Colon (tissue), 2 donors: ENCODE data around the gene RAB7B.

Experiments used
- FAIRE-seq: peaks from 2 replicates; lab custom pipeline; 2012; peaks lifted over from hg19 to GRCh38; lab: Jason Lieb, UNC
- donor health status: control.
- donor health status: control.

RAB7B gene

GRCh38 chr1:205973377-205974232 is 29.6 kb downstream of the RAB7B start:
- no peak for FAIRE-seq

GRCh38 chr1:205972491-205973168 is 30.6 kb downstream of the RAB7B start:
- FAIRE-seq: no peak

- FAIRE-seq: no peak
Observed at GRCh38 chr1:205972081-205972480, 31.1 kb downstream of the RAB7B start.

GRCh38 chr1:205971082-205971481 is 32.1 kb downstream of the RAB7B start:
- no peak for FAIRE-seq

- FAIRE-seq: no peak
Observed at GRCh38 chr1:205970486-205970885, 32.7 kb downstream of the RAB7B start.

- no peak for FAIRE-seq
Observed at GRCh38 chr1:205969229-205969628, 34.0 kb downstream of the RAB7B start.

- FAIRE-seq: no peak
Observed at GRCh38 chr1:205967554-205968335, 35.5 kb downstream of the RAB7B start.

- FAIRE-seq: no peak
Observed at GRCh38 chr1:205965036-205965884, 37.9 kb downstream of the RAB7B start.

- FAIRE-seq: no peak
Observed at GRCh38 chr1:205963352-205964155, 39.6 kb downstream of the RAB7B start.

GRCh38 chr1:205962821-205963221 is 40.4 kb downstream of the RAB7B start:
- no peak for FAIRE-seq

- no peak for FAIRE-seq
Observed at GRCh38 chr1:205961991-205962820, 41.0 kb downstream of the RAB7B start.

- FAIRE-seq: no peak
Observed at GRCh38 chr1:205961405-205961804, 41.8 kb downstream of the RAB7B start.

GRCh38 chr1:205959789-205960188 is 43.4 kb downstream of the RAB7B start:
- FAIRE-seq: no peak

- FAIRE-seq: no peak
Observed at GRCh38 chr1:205955499-205955898, 47.7 kb downstream of the RAB7B start.

GRCh38 chr1:205954819-205955404 is 48.3 kb downstream of the RAB7B start:
- no peak for FAIRE-seq

- no peak for FAIRE-seq
Observed at GRCh38 chr1:205951746-205952145, 51.4 kb downstream of the RAB7B start.

GRCh38 chr1:205950826-205951549 is 52.2 kb downstream of the RAB7B start:
- no peak for FAIRE-seq

GRCh38 chr1:205950280-205950679 is 52.9 kb downstream of the RAB7B start:
- no peak for FAIRE-seq

GRCh38 chr1:205949753-205950152 is 53.4 kb downstream of the RAB7B start:
- no peak for FAIRE-seq
